Liver (tissue), 9 donors: ENCODE measurements around the gene KIF5A. TPM values are rescaled to one million over a fixed set of nuclear protein-coding genes. Genes with fewer than 3 reads are reported as not detected.

Experiments used
- DNase-seq: peaks from one replicate; pipeline ENCODE4 v3.0.0-alpha.2; 2017; ENCODE audit warnings: low spot score
- H3K27ac ChIP-seq, 2 donors: one replicate each; pipeline ENCODE4 v1.7.0; 2013; ENCODE audit warnings: inconsistent platforms in 2 of 2, low read length in 2 of 2, control low read depth in 1 of 2, low read depth in 1 of 2, mild to moderate bottlenecking in 1 of 2
- H3K27me3 ChIP-seq, 4 donors: one replicate each; pipeline versions ENCODE4 v1.6.1 to v1.7.0; 2013; ENCODE audit warnings: low read length in 3 of 4, inconsistent platforms in 1 of 4, mild to moderate bottlenecking in 1 of 4, moderate library complexity in 1 of 4; ENCODE audit not compliant: control insufficient read depth in 4 of 4, insufficient read depth in 4 of 4
- H3K36me3 ChIP-seq, 4 donors: one replicate each; pipeline versions ENCODE4 v1.6.1 to v1.7.0; 2013; ENCODE audit warnings: low read length in 3 of 4, mild to moderate bottlenecking in 3 of 4, low read depth in 1 of 4, moderate library complexity in 1 of 4; ENCODE audit not compliant: control insufficient read depth in 4 of 4, insufficient read depth in 3 of 4
- H3K4me1 ChIP-seq, 4 donors: one replicate each; pipeline versions ENCODE4 v1.6.1 to v1.7.0; 2013; ENCODE audit warnings: low read length in 3 of 4, mild to moderate bottlenecking in 3 of 4, moderate library complexity in 1 of 4; ENCODE audit not compliant: control insufficient read depth in 4 of 4, insufficient read depth in 4 of 4
- H3K4me3 ChIP-seq, 3 donors: one replicate each; pipeline versions ENCODE4 v1.6.1 to v1.7.0; 2013; ENCODE audit warnings: low read length in 3 of 3, control low read depth in 1 of 3, low read depth in 1 of 3, mild to moderate bottlenecking in 1 of 3
- H3K9ac ChIP-seq, 2 donors: one replicate each; pipeline ENCODE4 v1.7.0; 2013; ENCODE audit warnings: low read length in 2 of 2, mild to moderate bottlenecking in 2 of 2, moderate library complexity in 2 of 2, control low read depth in 1 of 2, low read depth in 1 of 2
- H3K9me3 ChIP-seq, 4 donors: one replicate each; pipeline versions ENCODE4 v1.6.1 to v1.7.0; 2013; ENCODE audit warnings: low read length in 3 of 4; ENCODE audit not compliant: control insufficient read depth in 4 of 4
- FOXA2 ChIP-seq: IDR thresholded peaks from 2 replicates; pipeline ENCODE4 v1.6.1; 2016; ENCODE audit warnings: antibody characterized with exemption
- GABPA ChIP-seq, 2 donors: IDR thresholded peaks in 1 of 2; conservative IDR thresholded peaks in 1 of 2; 2 replicates each; pipeline ENCODE4 v1.6.1; 2016; ENCODE audit warnings: antibody characterized with exemption in 2 of 2, mild to moderate bottlenecking in 1 of 2, moderate library complexity in 1 of 2
- HNF4A ChIP-seq, 2 donors: conservative IDR thresholded peaks; 2 replicates each; pipeline ENCODE4 v1.6.1; 2016; ENCODE audit warnings: antibody characterized with exemption in 2 of 2, mild to moderate bottlenecking in 2 of 2
- HNF4G ChIP-seq: IDR thresholded peaks from 2 replicates; pipeline ENCODE4 v1.6.1; 2016; ENCODE audit warnings: antibody characterized with exemption
- JUND ChIP-seq, 2 donors: IDR thresholded peaks; 2 replicates each; pipeline ENCODE4 v1.6.1; 2016; ENCODE audit warnings: antibody characterized with exemption in 2 of 2
- MAX ChIP-seq: IDR thresholded peaks from 2 replicates; pipeline ENCODE4 v1.6.1; 2016; ENCODE audit warnings: antibody characterized with exemption
- NR2F2 ChIP-seq: IDR thresholded peaks from 2 replicates; pipeline ENCODE4 v1.6.1; 2016; ENCODE audit warnings: antibody characterized with exemption
- RAD21 ChIP-seq, 2 donors: IDR thresholded peaks; 2 replicates each; pipeline ENCODE4 v1.6.1; 2016; ENCODE audit warnings: antibody characterized with exemption in 2 of 2, mild to moderate bottlenecking in 2 of 2
- REST ChIP-seq: IDR thresholded peaks from 2 replicates; pipeline ENCODE4 v1.6.1; 2016; ENCODE audit warnings: antibody characterized with exemption, mild to moderate bottlenecking
- RXRA ChIP-seq, 2 donors: IDR thresholded peaks; 2 replicates each; pipeline ENCODE4 v1.6.1; 2017 to 2018; ENCODE audit warnings: antibody characterized with exemption in 2 of 2, mild to moderate bottlenecking in 1 of 2
- TAF1 ChIP-seq: conservative IDR thresholded peaks from 2 replicates; pipeline ENCODE4 v1.6.1; 2016; ENCODE audit warnings: antibody characterized with exemption, mild to moderate bottlenecking
- YY1 ChIP-seq: IDR thresholded peaks from 2 replicates; pipeline ENCODE4 v1.6.1; 2016; ENCODE audit warnings: antibody characterized with exemption, mild to moderate bottlenecking
- ZBTB33 ChIP-seq: IDR thresholded peaks from 2 replicates; pipeline ENCODE4 v1.6.1; 2016; ENCODE audit warnings: antibody characterized with exemption
- WGBS: extraction: QIAGEN DNeasy Blood & Tissue Kit; methylation state at CpG from one replicate; pipeline ENCODE4 v1.1.7; 2013; 5-methylcytosine and 5-hydroxymethylcytosine counted together
- polyA plus RNA-seq, 2 donors: library from polyadenylated mRNA; stranded (reverse) in 1 of 2; unstranded in 1 of 2; fragments of 200-250 nt in 1 of 2; fragments of >200 nt in 1 of 2; fragmentation: Nextera tagmentation in 1 of 2; extraction: Ambion mirVana in 1 of 2; gene quantifications; one replicate each; pipeline versions ENCODE4 v1.2.1 to v1.2.3, GENCODE V29; 2013 to 2015
- total RNA-seq, 2 donors: library from RNA; depleted of rRNA; stranded (reverse); fragments of >200 nt; gene quantifications; one replicate each; pipeline ENCODE4 v1.2.3, GENCODE V29; 2014
- TF ChIP-seq, protein P1 (sequence below): fragments of 150-350 bp; IDR thresholded peaks from 2 replicates; pipeline ENCODE4 v1.5.1; 2017; ENCODE audit warnings: improper control_type of control experiment, low read depth, low read length; ENCODE audit not compliant: missing input control
- donor health status: healthy.
- donor health status: healthy.
- donor health status: healthy.
- donor health status: healthy.
- donor health status: healthy.

The KIF5A gene
- total and polyA plus RNA-seq, 4 donors, result 0.01 to 0.42 TPM; not detected in 2

GRCh38 chr12:57609101-57609780 lies 59.4 kb downstream of the KIF5A start:
- WGBS, result 57% methylated on average over 19 of the region's 19 CpGs
- Histone ChIP-seq H3K27me3 (peaks cover 0 to 12% (median 5%) of the 10 kb centered on the region in 4 donors), H3K9ac (no peak overlapping the region), H3K36me3 (no peaks in the 10 kb centered on the region), H3K4me3 (no peak overlapping the region), H3K4me1 (peaks cover 0 to 12% (median 11%) of the 10 kb centered on the region in 4 donors), H3K9me3 (no peaks in the 10 kb centered on the region), H3K27ac (no peak overlapping the region)
- no peak for DNase-seq
- TF ChIP-seq HNF4G (no peak), TAF1 (no peak), MAX (no peak), FOXA2 (no peak), HNF4A (conservative IDR thresholded peaks at IDR 0.05) (no peak), RAD21 (IDR thresholded peaks at IDR 0.05) (no peak), JUND (IDR thresholded peaks at IDR 0.05) (no peak), YY1 (no peak), NR2F2 (no peak), GABPA (IDR thresholded peaks at IDR 0.05 in 1 of 2, conservative IDR thresholded peaks at IDR 0.05 in 1 of 2) (no peak), REST (no peak), RXRA (IDR thresholded peaks at IDR 0.05) (no peak), ZBTB33 (no peak)
- TF ChIP-seq, protein P1, sequence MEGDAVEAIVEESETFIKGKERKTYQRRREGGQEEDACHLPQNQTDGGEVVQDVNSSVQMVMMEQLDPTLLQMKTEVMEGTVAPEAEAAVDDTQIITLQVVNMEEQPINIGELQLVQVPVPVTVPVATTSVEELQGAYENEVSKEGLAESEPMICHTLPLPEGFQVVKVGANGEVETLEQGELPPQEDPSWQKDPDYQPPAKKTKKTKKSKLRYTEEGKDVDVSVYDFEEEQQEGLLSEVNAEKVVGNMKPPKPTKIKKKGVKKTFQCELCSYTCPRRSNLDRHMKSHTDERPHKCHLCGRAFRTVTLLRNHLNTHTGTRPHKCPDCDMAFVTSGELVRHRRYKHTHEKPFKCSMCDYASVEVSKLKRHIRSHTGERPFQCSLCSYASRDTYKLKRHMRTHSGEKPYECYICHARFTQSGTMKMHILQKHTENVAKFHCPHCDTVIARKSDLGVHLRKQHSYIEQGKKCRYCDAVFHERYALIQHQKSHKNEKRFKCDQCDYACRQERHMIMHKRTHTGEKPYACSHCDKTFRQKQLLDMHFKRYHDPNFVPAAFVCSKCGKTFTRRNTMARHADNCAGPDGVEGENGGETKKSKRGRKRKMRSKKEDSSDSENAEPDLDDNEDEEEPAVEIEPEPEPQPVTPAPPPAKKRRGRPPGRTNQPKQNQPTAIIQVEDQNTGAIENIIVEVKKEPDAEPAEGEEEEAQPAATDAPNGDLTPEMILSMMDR, result no peak
